Kidney (tissue), 14 donors: Measurements from ENCODE around the gene RSBN1L. TPM values are rescaled to one million over a fixed set of nuclear protein-coding genes. Genes with fewer than 3 reads are reported as not detected.
A peak's percentile ranks its signal among the peaks of the same experiment; 100 is the strongest.
"Not testable (repeated sequence)": the region's sequence is repeated elsewhere in the genome, so short reads cannot be mapped to it uniquely, and the experiment has no call there.

Experiments used
- DNase-seq, 5 donors: peaks; one replicate each; pipeline ENCODE4 v3.0.0-alpha.2; 2013 to 2020
- FAIRE-seq: peaks from 2 replicates; lab custom pipeline; 2012; peaks lifted over from hg19 to GRCh38; lab: Jason Lieb, UNC
- H3K27ac ChIP-seq, 2 donors: one replicate each; pipeline ENCODE4 v1.7.0; 2013; ENCODE audit warnings: low read depth in 2 of 2, low read length in 2 of 2, inconsistent platforms in 1 of 2
- H3K27me3 ChIP-seq: one replicate; pipeline ENCODE4 v1.7.1; 2013; ENCODE audit warnings: low read length, inconsistent platforms; ENCODE audit not compliant: control insufficient read depth, insufficient read depth
- H3K36me3 ChIP-seq, 3 donors: one replicate each; pipeline versions ENCODE4 v1.7.0 to v1.7.1; 2013; ENCODE audit warnings: low read length in 3 of 3, control low read depth in 1 of 3, inconsistent platforms in 1 of 3; ENCODE audit not compliant: insufficient read depth in 3 of 3, control insufficient read depth in 2 of 3
- H3K4me1 ChIP-seq, 3 donors: one replicate each; pipeline versions ENCODE4 v1.7.0 to v1.7.1; 2013; ENCODE audit warnings: low read length in 3 of 3, inconsistent platforms in 1 of 3, low read depth in 1 of 3; ENCODE audit not compliant: control insufficient read depth in 2 of 3, insufficient read depth in 2 of 3
- H3K4me3 ChIP-seq, 3 donors: one replicate each; pipeline versions ENCODE4 v1.7.0 to v1.8.1; 2013; ENCODE audit warnings: low read length in 3 of 3, control low read depth in 1 of 3, inconsistent platforms in 1 of 3
- H3K9ac ChIP-seq, 3 donors: one replicate each; pipeline versions ENCODE4 v1.7.0 to v1.7.1; 2013; ENCODE audit warnings: low read length in 3 of 3, control low read depth in 1 of 3, inconsistent platforms in 1 of 3
- H3K9me3 ChIP-seq, 3 donors: one replicate each; pipeline versions ENCODE4 v1.7.0 to v1.7.1; 2013; ENCODE audit warnings: low read length in 3 of 3, control low read depth in 1 of 3, inconsistent platforms in 1 of 3; ENCODE audit not compliant: control insufficient read depth in 2 of 3, insufficient read depth in 1 of 3
- CTCF ChIP-seq: IDR thresholded peaks from 3 replicates; pipeline ENCODE4 v1.5.1; 2012; ENCODE audit warnings: mild to moderate bottlenecking, moderate library complexity, borderline replicate concordance; ENCODE audit not compliant: insufficient read depth; ENCODE audit errors: extremely low read depth
- intact Hi-C: fragments of 100-400 bp; cut with DNase I; formaldehyde crosslinking; loops from one replicate; pipeline ENCODE4 v1.11.1; 2022
- polyA plus RNA-seq: library from polyadenylated mRNA; stranded (reverse); fragments of 350-450 nt; fragmentation: Illumina TruSeq; extraction: RNeasy Lipid Tissue Mini Kit (QIAGEN cat#74804); gene quantifications from one replicate; pipeline ENCODE4 v1.2.3, GENCODE V29; 2014; ENCODE audit warnings: low read depth, low replicate concordance; ENCODE audit not compliant: insufficient read depth
- total RNA-seq: library from RNA; stranded (reverse); fragmentation: NEBNext Ultra II Directional; extraction: Animal tissue kit (Norgen Biotek cat#: 25700); gene quantifications from one replicate; pipeline ENCODE4 v1.2.1, GENCODE V29; 2021
- donor health status: control.
- donor health status: control.
- donor health status: control.
- donor health status: control.
- donor health status: control.
- donor health status: DM: yes; HTN: yes; CAD: no.
- donor health status: Normal renal cell carcinoma (clear cell type).

The RSBN1L gene
- total and polyA plus RNA-seq, 2 donors from 2014 or later = 7.3 to 18.0 TPM

- DNase-seq (no peak), FAIRE-seq (no peak)
- H3K36me3 ChIP-seq = no peaks in the 10 kb centered on the region
- no peak overlapping the region for H3K9ac ChIP-seq
- no peak overlapping the region for H3K4me3 ChIP-seq
- TF ChIP-seq CTCF = no peak
- H3K27me3 ChIP-seq = no peaks in the 10 kb centered on the region
- no peaks in the 10 kb centered on the region for H3K4me1 ChIP-seq
- intact Hi-C loops = no loop called here
- no peaks in the 10 kb centered on the region for H3K9me3 ChIP-seq
- no peak overlapping the region for H3K27ac ChIP-seq
Observed at GRCh38 chr7:77716804-77717203, 20.5 kb downstream of the RSBN1L start.

GRCh38 chr7:77717566-77717965 is 21.3 kb downstream of the RSBN1L start:
- H3K27ac ChIP-seq, DNase-seq, intact Hi-C loops, H3K4me1 ChIP-seq, H3K36me3 ChIP-seq, H3K4me3 ChIP-seq, FAIRE-seq, H3K9ac ChIP-seq, H3K9me3 ChIP-seq, H3K27me3 ChIP-seq: not testable (repeated sequence)

DNA sequence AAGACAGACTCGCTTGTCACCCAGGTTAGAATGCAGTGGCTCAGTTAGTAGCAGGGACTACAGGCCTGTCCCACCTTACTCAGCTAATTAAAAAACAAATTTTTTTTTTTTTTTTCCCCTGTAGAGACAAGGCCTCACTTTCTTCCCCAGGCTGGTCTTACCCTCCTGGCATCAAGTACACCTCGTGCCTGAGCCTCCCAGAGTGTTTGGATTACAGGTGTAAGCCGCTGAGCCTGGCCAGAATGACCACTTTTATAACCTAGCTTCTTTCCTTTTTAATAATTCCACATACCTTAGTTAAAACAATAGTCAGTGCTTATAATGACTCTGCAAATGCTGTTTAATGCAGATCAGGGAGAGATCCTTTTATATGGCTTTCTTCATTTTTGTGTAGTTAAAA is 31.3 kb downstream of the RSBN1L start:
- intact Hi-C loops = no loop called here
- no peaks in the 10 kb centered on the region for H3K9me3 ChIP-seq
- TF ChIP-seq CTCF = no peak
- DNase-seq (no peak), FAIRE-seq (no peak)
- peaks cover 0 to 4% (median 0%) of the 10 kb centered on the region in 3 donors for H3K4me1 ChIP-seq
- no peak overlapping the region for H3K4me3 ChIP-seq
- no peak overlapping the region for H3K27ac ChIP-seq
- H3K36me3 ChIP-seq = no peaks in the 10 kb centered on the region
- no peak overlapping the region for H3K9ac ChIP-seq
- no peaks in the 10 kb centered on the region for H3K27me3 ChIP-seq

GRCh38 chr7:77727936-77728701 is 31.9 kb downstream of the RSBN1L start:
- Histone ChIP-seq H3K27ac (peak overlapping the region in 1 of 2 donors; percentile 27), H3K4me3 (no peak overlapping the region), H3K4me1 (peaks cover 0 to 4% (median 0%) of the 10 kb centered on the region in 3 donors), H3K27me3 (no peaks in the 10 kb centered on the region), H3K36me3 (no peaks in the 10 kb centered on the region), H3K9ac (no peak overlapping the region), H3K9me3 (no peaks in the 10 kb centered on the region)
- no peak for TF ChIP-seq CTCF
- intact Hi-C loops = no loop called here
- peak in 1 of 5 donors; percentile 20 for DNase-seq
- no peak for FAIRE-seq
